ENCODE measurements around the gene FNDC1.

Gene FNDC1

GRCh38 chr6:159304641-159305040, 135.4 kb downstream of the FNDC1 start:
- DNase-seq, result no peak
- TF ChIP-seq GATA1 (IDR thresholded peaks at IDR 0.05; ENCODE audit: low read depth, low read length) (no peak), POLR2A (IDR thresholded peaks at IDR 0.05; ENCODE audit: low read length) (no peak)

- TF ChIP-seq POLR2A (IDR thresholded peaks at IDR 0.05; ENCODE audit: low read length), result no peak
- no peak for TF ChIP-seq GATA1 (IDR thresholded peaks at IDR 0.05; ENCODE audit: low read depth, low read length)
- DNase-seq, result no peak
Observed at GRCh38 chr6:159305159-159305558, 136.0 kb downstream of the FNDC1 start.

- no peak for TF ChIP-seq GATA1 (IDR thresholded peaks at IDR 0.05; ENCODE audit: low read depth, low read length)
- TF ChIP-seq POLR2A (IDR thresholded peaks at IDR 0.05; ENCODE audit: low read length), result no peak
- DNase-seq, result no peak
Observed at GRCh38 chr6:159305804-159306537, 136.8 kb downstream of the FNDC1 start.

GRCh38 chr6:159307246-159307790, 138.1 kb downstream of the FNDC1 start:
- no peak for DNase-seq
- TF ChIP-seq GATA1 (IDR thresholded peaks at IDR 0.05; ENCODE audit: low read depth, low read length), result no peak
- TF ChIP-seq POLR2A (IDR thresholded peaks at IDR 0.05; ENCODE audit: low read length), result no peak

- no peak for DNase-seq
- no peak for TF ChIP-seq POLR2A (IDR thresholded peaks at IDR 0.05; ENCODE audit: low read length)
- no peak for TF ChIP-seq GATA1 (IDR thresholded peaks at IDR 0.05; ENCODE audit: low read depth, low read length)
Observed at GRCh38 chr6:159308198-159308597, 139.0 kb downstream of the FNDC1 start.

GRCh38 chr6:159309723-159310122, 140.5 kb downstream of the FNDC1 start:
- no peak for DNase-seq
- TF ChIP-seq POLR2A (IDR thresholded peaks at IDR 0.05; ENCODE audit: low read length), result no peak
- TF ChIP-seq GATA1 (IDR thresholded peaks at IDR 0.05; ENCODE audit: low read depth, low read length), result no peak

GRCh38 chr6:159311618-159312017, 142.4 kb downstream of the FNDC1 start:
- DNase-seq, result no peak
- TF ChIP-seq GATA1 (IDR thresholded peaks at IDR 0.05; ENCODE audit: low read depth, low read length) (no peak), POLR2A (IDR thresholded peaks at IDR 0.05; ENCODE audit: low read length) (no peak)

GRCh38 chr6:159312206-159312605, 143.0 kb downstream of the FNDC1 start:
- no peak for TF ChIP-seq GATA1 (IDR thresholded peaks at IDR 0.05; ENCODE audit: low read depth, low read length)
- TF ChIP-seq POLR2A (IDR thresholded peaks at IDR 0.05; ENCODE audit: low read length), result no peak
- DNase-seq, result no peak

- no peak for DNase-seq
- TF ChIP-seq POLR2A (IDR thresholded peaks at IDR 0.05; ENCODE audit: low read length) (no peak), GATA1 (IDR thresholded peaks at IDR 0.05; ENCODE audit: low read depth, low read length) (no peak)
Observed at GRCh38 chr6:159313018-159313417, 143.8 kb downstream of the FNDC1 start.

GRCh38 chr6:159315562-159315961, 146.4 kb downstream of the FNDC1 start:
- TF ChIP-seq POLR2A (IDR thresholded peaks at IDR 0.05; ENCODE audit: low read length), result no peak
- TF ChIP-seq GATA1 (IDR thresholded peaks at IDR 0.05; ENCODE audit: low read depth, low read length), result no peak

GRCh38 chr6:159317430-159317829, 148.2 kb downstream of the FNDC1 start:
- TF ChIP-seq POLR2A (IDR thresholded peaks at IDR 0.05; ENCODE audit: low read length) (no peak), GATA1 (IDR thresholded peaks at IDR 0.05; ENCODE audit: low read depth, low read length) (no peak)
- no peak for DNase-seq

More at GRCh38 chr6:159315562-159315961, 146.4 kb downstream of the FNDC1 start:
- no peak for DNase-seq

GRCh38 chr6:159321267-159321666, 152.1 kb downstream of the FNDC1 start:
- DNase-seq, result no peak
- TF ChIP-seq POLR2A (IDR thresholded peaks at IDR 0.05; ENCODE audit: low read length), result no peak
- no peak for TF ChIP-seq GATA1 (IDR thresholded peaks at IDR 0.05; ENCODE audit: low read depth, low read length)

Measured in erythroblast (primary cell).